Tibial artery (tissue), 4 donors: ENCODE measurements around the gene ACOXL.
A peak's percentile ranks its signal among the peaks of the same experiment; 100 is the strongest.

Experiments used
- DNase-seq, 2 donors: peaks; one replicate each; pipeline ENCODE4 v3.0.0-alpha.2; 2019
- H3K27ac ChIP-seq, 2 donors: fragments of 200-600 bp; sonication (generic) in 1 of 2; 1 replicate in 1 of 2; 2 replicates in 1 of 2; pipeline ENCODE4 v1.5.1; 2018 to 2019; ENCODE audit warnings: mild to moderate bottlenecking in 1 of 2
- H3K27me3 ChIP-seq, 2 donors: fragments of 200-600 bp; sonication (generic) in 1 of 2; one replicate each; pipeline versions ENCODE4 v1.5.1 to v1.6.0; 2016 to 2019
- H3K36me3 ChIP-seq, 3 donors: fragments of 200-600 bp; sonication (generic) in 2 of 3; one replicate each; pipeline ENCODE4 v1.5.1; 2016 to 2019; ENCODE audit warnings: mild to moderate bottlenecking in 2 of 3
- H3K4me1 ChIP-seq, 4 donors: fragments of 200-600 bp; sonication (generic) in 2 of 4; 1 replicate in 3 of 4; 2 replicates in 1 of 4; pipeline ENCODE4 v1.5.1; 2016 to 2019
- H3K4me3 ChIP-seq, 2 donors: fragments of 200-600 bp; sonication (generic) in 1 of 2; 1 replicate in 1 of 2; 2 replicates in 1 of 2; pipeline ENCODE4 v1.5.1; 2018 to 2019; ENCODE audit warnings: mild to moderate bottlenecking in 2 of 2
- H3K9me3 ChIP-seq, 3 donors: fragments of 200-600 bp; sonication (generic) in 1 of 3; one replicate each; pipeline ENCODE4 v1.5.1; 2016 to 2019
- CTCF ChIP-seq, 2 experiments: fragments of 200-600 bp in 1 of 2; fragments of 450-650 bp in 1 of 2; IDR thresholded peaks; one replicate each; pipeline ENCODE4 v1.5.1; 2017 to 2019; ENCODE audit warnings: antibody characterized with exemption in 2 of 2, mild to moderate bottlenecking in 1 of 2, moderate library complexity in 1 of 2
- intact Hi-C: fragments of 100-400 bp; cut with DNase I; formaldehyde crosslinking; loops from one replicate; pipeline ENCODE4 v1.15.0; 2023; ENCODE audit warnings: low total_unique reads

Gene ACOXL

GRCh38 chr2:110751642-110752041, 19.3 kb downstream of the ACOXL start:
- Histone ChIP-seq H3K4me1 (no peaks in the 10 kb centered on the region), H3K27ac (no peak overlapping the region), H3K27me3 (no peaks in the 10 kb centered on the region), H3K9me3 (no peaks in the 10 kb centered on the region), H3K4me3 (no peak overlapping the region), H3K36me3 (no peaks in the 10 kb centered on the region)
- intact Hi-C loops: no loop called here
- DNase-seq: no peak
- TF ChIP-seq CTCF (IDR thresholded peaks at IDR 0.05): no peak

GRCh38 chr2:110752871-110753270, 20.5 kb downstream of the ACOXL start:
- no peak for TF ChIP-seq CTCF (IDR thresholded peaks at IDR 0.05)
- H3K27ac ChIP-seq: no peak overlapping the region
- no peaks in the 10 kb centered on the region for H3K4me1 ChIP-seq
- DNase-seq: no peak
- H3K27me3 ChIP-seq: no peaks in the 10 kb centered on the region
- H3K4me3 ChIP-seq: no peak overlapping the region
- H3K9me3 ChIP-seq: no peaks in the 10 kb centered on the region
- intact Hi-C loops: no loop called here
- no peaks in the 10 kb centered on the region for H3K36me3 ChIP-seq

GRCh38 chr2:110755491-110756078, 23.2 kb downstream of the ACOXL start:
- Histone ChIP-seq H3K27me3 (no peaks in the 10 kb centered on the region), H3K9me3 (peaks cover 0 to 4% (median 0%) of the 10 kb centered on the region in 3 donors), H3K4me1 (no peaks in the 10 kb centered on the region), H3K36me3 (no peaks in the 10 kb centered on the region), H3K27ac (no peak overlapping the region), H3K4me3 (no peak overlapping the region)
- peak; percentile 57 to 59 for TF ChIP-seq CTCF (IDR thresholded peaks at IDR 0.05)
- intact Hi-C loops: loop anchor here (5.0 kb wide), 1 partner anchor 78 kb away; the partner anchor contains the start of gene BUB1
- no peak for DNase-seq

GRCh38 chr2:110759411-110759810, 27.0 kb downstream of the ACOXL start:
- no peak overlapping the region for H3K4me3 ChIP-seq
- DNase-seq: no peak
- intact Hi-C loops: loop anchor here (5.0 kb wide), 1 partner anchor 82 kb away; the partner anchor contains the start of gene BUB1
- no peak overlapping the region for H3K27ac ChIP-seq
- H3K4me1 ChIP-seq: no peaks in the 10 kb centered on the region
- no peaks in the 10 kb centered on the region for H3K27me3 ChIP-seq
- H3K9me3 ChIP-seq: peaks cover 0 to 4% (median 0%) of the 10 kb centered on the region in 3 donors
- no peak for TF ChIP-seq CTCF (IDR thresholded peaks at IDR 0.05)
- no peaks in the 10 kb centered on the region for H3K36me3 ChIP-seq

- Histone ChIP-seq H3K27me3 (no peaks in the 10 kb centered on the region), H3K4me1 (no peaks in the 10 kb centered on the region), H3K36me3 (no peaks in the 10 kb centered on the region), H3K9me3 (no peaks in the 10 kb centered on the region), H3K4me3 (no peak overlapping the region), H3K27ac (no peak overlapping the region)
- intact Hi-C loops: no loop called here
- no peak for TF ChIP-seq CTCF (IDR thresholded peaks at IDR 0.05)
- DNase-seq: no peak
Observed at GRCh38 chr2:110764931-110765330, 32.6 kb downstream of the ACOXL start.

GRCh38 chr2:110766291-110766690, 33.9 kb downstream of the ACOXL start:
- TF ChIP-seq CTCF (IDR thresholded peaks at IDR 0.05): no peak
- intact Hi-C loops: no loop called here

More at GRCh38 chr2:110766291-110766690, 33.9 kb downstream of the ACOXL start:
- Histone ChIP-seq H3K27ac (no peak overlapping the region), H3K27me3 (no peaks in the 10 kb centered on the region), H3K4me1 (peaks cover 0 to 8% (median 3%) of the 10 kb centered on the region in 4 donors), H3K36me3 (no peaks in the 10 kb centered on the region), H3K9me3 (no peaks in the 10 kb centered on the region), H3K4me3 (no peak overlapping the region)
- no peak for DNase-seq
